D721Med (cell line): ENCODE data around the gene ZBTB49.

Source experiments
- DNase-seq: peaks from one replicate; pipeline ENCODE4 v3.0.0; 2011; ENCODE audit warnings: low spot score; ENCODE audit not compliant: insufficient read length
- FAIRE-seq: peaks from 2 replicates; lab custom pipeline; 2011; peaks lifted over from hg19 to GRCh38; lab: Jason Lieb, UNC
- CTCF ChIP-seq: IDR thresholded peaks from 2 replicates; pipeline ENCODE4 v1.5.1; 2012; ENCODE audit warnings: mild to moderate bottlenecking, control low read depth; ENCODE audit not compliant: insufficient read depth; ENCODE audit errors: missing control alignments

Gene ZBTB49

GRCh38 chr4:4281787-4282186, 8.3 kb upstream of the ZBTB49 start:
- FAIRE-seq (no peak), DNase-seq (no peak)

GRCh38 chr4:4284827-4285618, 5.0 kb upstream of the ZBTB49 start:
- FAIRE-seq (no peak), DNase-seq (no peak)
- no peak for TF ChIP-seq CTCF

More at GRCh38 chr4:4281787-4282186, 8.3 kb upstream of the ZBTB49 start:
- TF ChIP-seq CTCF: no peak

GRCh38 chr4:4288098-4288497, 2.0 kb upstream of the ZBTB49 start:
- DNase-seq (no peak), FAIRE-seq (no peak)
- TF ChIP-seq CTCF: no peak

GRCh38 chr4:4289055-4289454, 996 bp upstream of the ZBTB49 start:
- no peak for DNase-seq
- no peak for TF ChIP-seq CTCF
- no peak for FAIRE-seq

GRCh38 chr4:4289597-4289940, 482 bp upstream of the ZBTB49 start:
- FAIRE-seq: no peak
- no peak for DNase-seq
- TF ChIP-seq CTCF: no peak

GRCh38 chr4:4293279-4293678, 3.2 kb downstream of the ZBTB49 start:
- FAIRE-seq (no peak), DNase-seq (no peak)
- no peak for TF ChIP-seq CTCF

- no peak for TF ChIP-seq CTCF
- FAIRE-seq (no peak), DNase-seq (no peak)
These were observed 6.3 kb downstream of the ZBTB49 start for GRCh38 chr4:4296283-4296846.
